Lung (tissue), 12 donors: ENCODE measurements around the gene CD1C. TPM values are rescaled to one million over a fixed set of nuclear protein-coding genes. Genes with fewer than 3 reads are reported as not detected.

Experiments used
- ATAC-seq: fragments of 200-7000 bp; cut with Tn5 transposase; one replicate; pipeline ENCODE4 v1.9.1; 2020; ENCODE audit warnings: moderate number of reproducible peaks; ENCODE audit not compliant: insufficient read depth, low FRiP score
- DNase-seq, 3 donors: peaks; one replicate each; pipeline ENCODE4 v3.0.0-alpha.2; 2013 to 2017
- H3K27ac ChIP-seq, 2 donors: one replicate each; pipeline ENCODE4 v1.5.1; 2013; ENCODE audit warnings: mild to moderate bottlenecking in 2 of 2, moderate library complexity in 2 of 2, control low read depth in 1 of 2, inconsistent platforms in 1 of 2, low read depth in 1 of 2, low read length in 1 of 2
- H3K27me3 ChIP-seq, 3 donors: one replicate each; pipeline ENCODE4 v1.5.1; 2013; ENCODE audit warnings: low read length in 2 of 3; ENCODE audit not compliant: control insufficient read depth in 3 of 3, insufficient read depth in 3 of 3
- H3K36me3 ChIP-seq, 4 donors: one replicate each; pipeline ENCODE4 v1.5.1; 2013; ENCODE audit warnings: low read length in 4 of 4, mild to moderate bottlenecking in 1 of 4, moderate library complexity in 1 of 4; ENCODE audit not compliant: control insufficient read depth in 4 of 4, insufficient read depth in 4 of 4
- H3K4me1 ChIP-seq, 5 donors: one replicate each; pipeline ENCODE4 v1.5.1; 2013; ENCODE audit warnings: low read length in 5 of 5, mild to moderate bottlenecking in 2 of 5, moderate library complexity in 1 of 5; ENCODE audit not compliant: control insufficient read depth in 5 of 5, insufficient read depth in 5 of 5
- H3K4me3 ChIP-seq: one replicate; pipeline ENCODE4 v1.5.1; 2013; ENCODE audit warnings: mild to moderate bottlenecking, control low read depth, moderate library complexity
- H3K9ac ChIP-seq, 2 donors: one replicate each; pipeline ENCODE4 v1.5.1; 2013; ENCODE audit warnings: low read length in 2 of 2, control low read depth in 1 of 2; ENCODE audit not compliant: insufficient read depth in 1 of 2
- H3K9me3 ChIP-seq, 4 donors: one replicate each; pipeline ENCODE4 v1.5.1; 2013; ENCODE audit warnings: low read length in 3 of 4, mild to moderate bottlenecking in 1 of 4, moderate library complexity in 1 of 4; ENCODE audit not compliant: control insufficient read depth in 4 of 4, insufficient read depth in 3 of 4
- WGBS, 2 donors: extraction: QIAGEN DNeasy Blood & Tissue Kit; methylation state at CpG; one replicate each; pipeline ENCODE4 v1.1.7; 2013; 5-methylcytosine and 5-hydroxymethylcytosine counted together
- polyA plus RNA-seq, 2 donors: library from polyadenylated mRNA; stranded (reverse); fragments of 200-250 nt; gene quantifications; one replicate each; pipeline ENCODE4 v1.2.1, GENCODE V29; 2013
- total RNA-seq, 2 donors: library from RNA; depleted of rRNA in 1 of 2; stranded (reverse); fragments of >200 nt in 1 of 2; gene quantifications; one replicate each; pipeline ENCODE4 v1.2.1, GENCODE V29; 2014 to 2021
- TF ChIP-seq, protein P1 (sequence below): IDR thresholded peaks from 2 replicates; pipeline ENCODE4 v1.5.1; 2012; ENCODE audit warnings: mild to moderate bottlenecking; ENCODE audit errors: control extremely low read depth, extremely low read depth
- donor health status: control.
- donor health status: control.
- donor health status: Bipolar disorder and iron deficiency.
- donor health status: healthy.
- donor health status: DM: yes; HTN: yes; CAD: no.

CD1C gene
- total and polyA plus RNA-seq, 4 donors, result 0.92 to 2.3 (median 1.8) TPM

DNA sequence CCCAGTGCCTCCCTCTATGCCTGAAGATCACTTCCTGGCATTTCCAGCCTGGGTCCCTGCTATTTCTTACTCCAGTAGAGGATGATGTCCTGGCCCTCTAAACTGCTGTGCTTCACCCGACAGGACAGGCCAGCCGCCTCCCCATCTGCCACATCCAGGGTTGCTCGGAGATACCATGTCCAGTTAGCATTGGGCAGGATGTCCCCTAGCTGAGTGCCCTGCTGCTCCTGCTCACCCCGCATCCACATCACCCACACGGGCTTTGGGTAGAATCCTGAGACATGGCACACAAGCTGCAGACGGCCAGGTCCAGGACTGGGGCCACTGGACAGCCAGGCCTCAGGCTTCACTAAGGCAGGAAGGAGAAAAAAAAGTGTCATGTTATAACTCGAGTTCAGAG, 39.6 kb downstream of the CD1C start:
- Histone ChIP-seq H3K9ac (no peak overlapping the region), H3K9me3 (no peaks in the 10 kb centered on the region), H3K27ac (no peak overlapping the region), H3K4me3 (no peak overlapping the region), H3K36me3 (no peaks in the 10 kb centered on the region), H3K27me3 (no peaks in the 10 kb centered on the region), H3K4me1 (peaks cover 0 to 8% (median 0%) of the 10 kb centered on the region in 5 donors)
- TF ChIP-seq, protein P1, sequence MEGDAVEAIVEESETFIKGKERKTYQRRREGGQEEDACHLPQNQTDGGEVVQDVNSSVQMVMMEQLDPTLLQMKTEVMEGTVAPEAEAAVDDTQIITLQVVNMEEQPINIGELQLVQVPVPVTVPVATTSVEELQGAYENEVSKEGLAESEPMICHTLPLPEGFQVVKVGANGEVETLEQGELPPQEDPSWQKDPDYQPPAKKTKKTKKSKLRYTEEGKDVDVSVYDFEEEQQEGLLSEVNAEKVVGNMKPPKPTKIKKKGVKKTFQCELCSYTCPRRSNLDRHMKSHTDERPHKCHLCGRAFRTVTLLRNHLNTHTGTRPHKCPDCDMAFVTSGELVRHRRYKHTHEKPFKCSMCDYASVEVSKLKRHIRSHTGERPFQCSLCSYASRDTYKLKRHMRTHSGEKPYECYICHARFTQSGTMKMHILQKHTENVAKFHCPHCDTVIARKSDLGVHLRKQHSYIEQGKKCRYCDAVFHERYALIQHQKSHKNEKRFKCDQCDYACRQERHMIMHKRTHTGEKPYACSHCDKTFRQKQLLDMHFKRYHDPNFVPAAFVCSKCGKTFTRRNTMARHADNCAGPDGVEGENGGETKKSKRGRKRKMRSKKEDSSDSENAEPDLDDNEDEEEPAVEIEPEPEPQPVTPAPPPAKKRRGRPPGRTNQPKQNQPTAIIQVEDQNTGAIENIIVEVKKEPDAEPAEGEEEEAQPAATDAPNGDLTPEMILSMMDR, result no peak
- WGBS, 2 donors, result 86 to 91% methylated on average over 7 of the region's 7 CpGs
- no peak for DNase-seq
- ATAC-seq, result no peak

DNA sequence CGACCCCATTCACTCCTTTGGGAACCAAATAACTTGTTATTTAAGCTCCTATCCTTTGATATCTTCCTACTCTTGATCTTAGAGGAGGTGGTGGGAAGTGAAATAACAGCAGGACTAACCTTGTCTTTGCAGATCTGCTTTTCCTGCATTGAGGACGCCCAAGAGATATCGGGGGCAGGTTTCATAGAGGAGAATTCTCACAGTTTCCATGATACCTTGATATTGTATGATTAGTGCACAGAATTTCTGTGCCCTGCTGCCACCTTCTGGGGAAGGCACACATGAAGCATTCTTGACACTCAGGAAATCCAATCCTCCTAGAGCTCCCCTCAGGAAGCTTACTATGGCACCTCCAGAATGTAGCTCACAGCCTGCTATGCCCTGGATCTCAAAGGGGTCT, 40.0 kb downstream of the CD1C start:
- Histone ChIP-seq H3K4me3 (no peak overlapping the region), H3K4me1 (peaks cover 0 to 8% (median 0%) of the 10 kb centered on the region in 5 donors), H3K9me3 (no peaks in the 10 kb centered on the region), H3K27me3 (no peaks in the 10 kb centered on the region), H3K27ac (no peak overlapping the region), H3K36me3 (no peaks in the 10 kb centered on the region), H3K9ac (no peak overlapping the region)
- 70 to 85% methylated on average over 3 of the region's 3 CpGs for WGBS, 2 donors
- DNase-seq (no peak), ATAC-seq (no peak)
- TF ChIP-seq, protein P1, result no peak

DNA sequence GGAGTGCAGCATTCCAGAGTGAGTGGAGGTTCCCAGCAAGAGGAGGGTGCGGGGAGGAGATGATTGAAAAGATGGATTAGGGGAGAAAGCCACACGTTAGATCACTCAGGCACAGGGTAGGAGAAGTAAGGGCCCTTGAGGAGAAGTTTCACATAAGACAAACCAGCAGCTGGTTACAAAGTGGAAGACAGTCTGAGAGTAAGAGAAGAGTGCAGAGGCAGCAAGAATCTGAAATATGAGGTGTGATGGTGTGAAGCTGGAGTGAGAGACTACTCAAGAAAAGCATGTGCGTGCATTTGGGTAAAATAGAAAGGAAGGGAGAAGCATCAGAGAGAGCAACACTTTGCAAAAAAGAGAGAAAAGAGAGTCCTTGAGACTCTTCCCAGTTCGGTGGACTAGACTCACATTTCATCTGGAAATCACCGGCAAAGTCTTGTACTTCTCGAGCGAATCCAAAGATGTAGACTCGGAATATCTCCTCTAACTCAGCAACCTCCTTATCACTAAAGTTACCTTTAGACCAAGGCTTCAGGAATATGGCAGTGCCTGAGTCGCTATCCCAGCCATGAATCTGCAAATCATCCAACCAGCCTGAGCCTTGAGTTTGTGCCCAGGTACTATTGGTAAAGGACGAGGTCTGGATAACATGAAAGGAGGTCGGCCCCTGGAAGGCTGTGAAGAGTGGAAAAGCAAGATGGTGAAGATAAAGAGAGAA, 40.8 kb downstream of the CD1C start:
- Histone ChIP-seq H3K9ac (no peak overlapping the region), H3K4me3 (no peak overlapping the region), H3K36me3 (no peaks in the 10 kb centered on the region), H3K27ac (no peak overlapping the region), H3K9me3 (no peaks in the 10 kb centered on the region), H3K4me1 (peaks cover 0 to 8% (median 0%) of the 10 kb centered on the region in 5 donors), H3K27me3 (no peaks in the 10 kb centered on the region)
- DNase-seq (peak in 1 of 3 donors; percentile 4), ATAC-seq (no peak)
- TF ChIP-seq, protein P1, result no peak
- WGBS, 2 donors, result 73 to 81% methylated on average over 11 of the region's 11 CpGs

DNA sequence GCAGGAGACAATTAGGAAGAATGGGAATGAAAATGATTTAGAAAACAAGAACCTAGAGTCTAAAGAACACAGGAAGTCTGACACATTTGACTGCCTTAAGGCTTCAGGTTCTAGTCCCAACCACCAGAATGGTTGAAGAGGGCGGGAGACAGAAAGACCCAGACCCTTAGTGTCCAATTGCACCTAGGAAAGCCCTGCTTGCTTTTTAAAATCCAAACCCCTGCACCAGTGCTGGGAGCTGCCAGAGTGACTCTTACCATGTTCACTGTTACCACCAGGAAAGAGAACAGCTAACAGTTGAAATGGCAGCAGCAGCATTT, 41.3 kb downstream of the CD1C start:
- 93 to 95% methylated on average over 1 of the region's 1 CpG for WGBS, 2 donors
- DNase-seq, result no peak
- H3K4me3 ChIP-seq, result no peak overlapping the region

More for the DNA sequence above, 41.3 kb downstream of the CD1C start:
- TF ChIP-seq, protein P1, result no peak
- Histone ChIP-seq H3K36me3 (no peaks in the 10 kb centered on the region), H3K27ac (no peak overlapping the region), H3K27me3 (no peaks in the 10 kb centered on the region), H3K9ac (no peak overlapping the region), H3K4me1 (peaks cover 0 to 8% (median 0%) of the 10 kb centered on the region in 5 donors), H3K9me3 (no peaks in the 10 kb centered on the region)
- no peak for ATAC-seq
